Endothelial cell (in vitro differentiated cells): ENCODE results near the gene HAGH. TPM values are rescaled to one million over a fixed set of nuclear protein-coding genes. Genes with fewer than 3 reads are reported as not detected.

ENCODE experiments used
- DNase-seq: peaks from one replicate; pipeline ENCODE4 v3.0.0; 2021; ENCODE audit warnings: low spot score
- H3K27ac Mint-ChIP-seq: one replicate; pipeline ENCODE4 v1.8.0; 2021; ENCODE audit warnings: mixed read lengths, inconsistent platforms; ENCODE audit not compliant: unreplicated experiment
- H3K27me3 Mint-ChIP-seq: one replicate; pipeline ENCODE4 v1.8.0; 2021; ENCODE audit warnings: mild to moderate bottlenecking, moderate library complexity, mixed read lengths, inconsistent platforms; ENCODE audit not compliant: unreplicated experiment
- H3K36me3 Mint-ChIP-seq: one replicate; pipeline ENCODE4 v1.8.0; 2021; ENCODE audit warnings: mild to moderate bottlenecking, low read depth, mixed read lengths, inconsistent platforms; ENCODE audit not compliant: unreplicated experiment
- H3K4me1 Mint-ChIP-seq: one replicate; pipeline ENCODE4 v1.8.0; 2021; ENCODE audit warnings: mild to moderate bottlenecking, mixed read lengths, inconsistent platforms; ENCODE audit not compliant: unreplicated experiment
- H3K4me3 Mint-ChIP-seq: one replicate; pipeline ENCODE4 v1.8.0; 2021; ENCODE audit warnings: mild to moderate bottlenecking, mixed read lengths, inconsistent platforms; ENCODE audit not compliant: unreplicated experiment
- H3K9me3 Mint-ChIP-seq: one replicate; pipeline ENCODE4 v1.8.0; 2021; ENCODE audit warnings: mixed read lengths, inconsistent platforms; ENCODE audit not compliant: unreplicated experiment
- total RNA-seq: library from RNA; stranded (reverse); fragmentation: NEBNext Ultra II Directional; extraction: Animal tissue kit (Norgen Biotek cat#: 25700); gene quantifications from one replicate; pipeline ENCODE4 v1.2.1, GENCODE V29; 2021; ENCODE audit not compliant: unreplicated experiment
- TF ChIP-seq, protein P1 (sequence below): fragments of 200-600 bp; sonication (generic); IDR thresholded peaks from one replicate; pipeline ENCODE4 v1.5.0; 2021; ENCODE audit warnings: antibody characterized with exemption; ENCODE audit not compliant: unreplicated experiment

HAGH gene
- total RNA-seq, 1 donor from 2014 or later: 44.8 TPM

DNA sequence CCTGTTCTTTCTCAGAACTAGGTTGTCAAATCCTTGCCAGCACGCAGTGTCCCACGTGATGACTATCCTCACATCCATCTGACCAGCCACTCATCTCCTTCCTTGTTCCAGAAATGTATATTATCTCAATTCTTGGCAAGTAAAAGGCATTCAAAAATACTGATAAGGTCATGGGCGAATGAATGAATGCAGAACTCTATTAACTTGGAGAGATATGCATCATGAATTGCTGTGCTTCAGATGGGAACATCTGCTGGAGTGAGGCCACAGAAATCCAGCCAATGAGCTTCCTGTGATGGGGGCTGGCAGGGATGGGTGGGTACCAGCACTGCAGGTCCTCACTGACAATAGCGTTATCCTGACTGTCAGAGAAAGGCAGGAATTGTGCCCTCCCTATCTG is 19.4 kb upstream of the HAGH start:
- Mint-ChIP-seq H3K36me3 (no peaks in the 10 kb centered on the region), H3K9me3 (no peaks in the 10 kb centered on the region)
- TF ChIP-seq, protein P1, sequence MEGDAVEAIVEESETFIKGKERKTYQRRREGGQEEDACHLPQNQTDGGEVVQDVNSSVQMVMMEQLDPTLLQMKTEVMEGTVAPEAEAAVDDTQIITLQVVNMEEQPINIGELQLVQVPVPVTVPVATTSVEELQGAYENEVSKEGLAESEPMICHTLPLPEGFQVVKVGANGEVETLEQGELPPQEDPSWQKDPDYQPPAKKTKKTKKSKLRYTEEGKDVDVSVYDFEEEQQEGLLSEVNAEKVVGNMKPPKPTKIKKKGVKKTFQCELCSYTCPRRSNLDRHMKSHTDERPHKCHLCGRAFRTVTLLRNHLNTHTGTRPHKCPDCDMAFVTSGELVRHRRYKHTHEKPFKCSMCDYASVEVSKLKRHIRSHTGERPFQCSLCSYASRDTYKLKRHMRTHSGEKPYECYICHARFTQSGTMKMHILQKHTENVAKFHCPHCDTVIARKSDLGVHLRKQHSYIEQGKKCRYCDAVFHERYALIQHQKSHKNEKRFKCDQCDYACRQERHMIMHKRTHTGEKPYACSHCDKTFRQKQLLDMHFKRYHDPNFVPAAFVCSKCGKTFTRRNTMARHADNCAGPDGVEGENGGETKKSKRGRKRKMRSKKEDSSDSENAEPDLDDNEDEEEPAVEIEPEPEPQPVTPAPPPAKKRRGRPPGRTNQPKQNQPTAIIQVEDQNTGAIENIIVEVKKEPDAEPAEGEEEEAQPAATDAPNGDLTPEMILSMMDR: no peak

DNA sequence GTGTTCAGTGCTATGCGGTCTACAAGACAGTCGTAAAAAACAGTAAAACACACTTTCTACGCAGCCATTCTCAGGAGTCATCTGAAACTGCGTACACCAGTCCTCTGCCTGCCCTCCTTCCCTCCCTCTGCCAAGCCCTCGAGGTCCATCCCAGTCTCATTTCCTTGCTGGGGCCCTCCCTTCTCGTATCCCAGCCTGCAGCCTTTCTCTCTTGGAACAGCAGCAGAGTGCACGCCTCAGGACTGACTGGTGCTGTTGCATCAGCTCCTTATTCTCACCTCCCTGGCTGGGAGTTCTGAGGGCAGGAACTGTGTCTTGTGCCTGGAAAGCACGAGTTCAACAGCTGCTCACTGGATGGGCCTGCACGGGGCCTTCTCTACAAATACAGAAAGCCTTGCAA is 12.9 kb upstream of the HAGH start:
- no peak overlapping the region for H3K27ac Mint-ChIP-seq
- no peaks in the 10 kb centered on the region for H3K9me3 Mint-ChIP-seq
- no peak for DNase-seq
- H3K36me3 Mint-ChIP-seq: no peaks in the 10 kb centered on the region
- no peaks in the 10 kb centered on the region for H3K27me3 Mint-ChIP-seq
- H3K4me3 Mint-ChIP-seq: no peak overlapping the region
- TF ChIP-seq, protein P1: no peak
- no peaks in the 10 kb centered on the region for H3K4me1 Mint-ChIP-seq

More for the DNA sequence above, 19.4 kb upstream of the HAGH start:
- no peaks in the 10 kb centered on the region for H3K27me3 Mint-ChIP-seq
- H3K4me1 Mint-ChIP-seq: no peaks in the 10 kb centered on the region
- no peak for DNase-seq
- H3K4me3 Mint-ChIP-seq: no peak overlapping the region
- H3K27ac Mint-ChIP-seq: no peak overlapping the region

DNA sequence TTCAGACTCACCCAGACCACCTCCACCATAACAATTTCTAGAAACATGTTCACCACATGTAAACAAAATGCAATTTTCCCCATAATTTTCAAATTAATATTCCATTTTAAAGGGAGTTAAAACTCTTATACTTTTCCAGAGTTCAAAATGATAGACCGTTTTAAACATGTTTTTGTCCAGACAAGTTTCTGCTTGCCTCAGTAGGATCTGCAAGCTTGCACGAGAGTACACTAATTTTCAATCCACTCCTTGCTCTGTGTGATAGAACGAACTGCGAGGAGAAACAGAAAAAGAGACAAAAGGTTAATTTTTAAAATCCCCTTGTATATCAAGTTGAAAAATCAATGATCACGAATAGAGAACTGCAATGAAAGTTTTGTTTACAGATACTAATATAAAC is 7.5 kb upstream of the HAGH start:
- Mint-ChIP-seq H3K4me1 (peaks cover 1% of the 10 kb centered on the region), H3K36me3 (peaks cover 5% of the 10 kb centered on the region), H3K27ac (no peak overlapping the region), H3K9me3 (no peaks in the 10 kb centered on the region), H3K4me3 (no peak overlapping the region), H3K27me3 (no peaks in the 10 kb centered on the region)
- TF ChIP-seq, protein P1: no peak
- DNase-seq: no peak

DNA sequence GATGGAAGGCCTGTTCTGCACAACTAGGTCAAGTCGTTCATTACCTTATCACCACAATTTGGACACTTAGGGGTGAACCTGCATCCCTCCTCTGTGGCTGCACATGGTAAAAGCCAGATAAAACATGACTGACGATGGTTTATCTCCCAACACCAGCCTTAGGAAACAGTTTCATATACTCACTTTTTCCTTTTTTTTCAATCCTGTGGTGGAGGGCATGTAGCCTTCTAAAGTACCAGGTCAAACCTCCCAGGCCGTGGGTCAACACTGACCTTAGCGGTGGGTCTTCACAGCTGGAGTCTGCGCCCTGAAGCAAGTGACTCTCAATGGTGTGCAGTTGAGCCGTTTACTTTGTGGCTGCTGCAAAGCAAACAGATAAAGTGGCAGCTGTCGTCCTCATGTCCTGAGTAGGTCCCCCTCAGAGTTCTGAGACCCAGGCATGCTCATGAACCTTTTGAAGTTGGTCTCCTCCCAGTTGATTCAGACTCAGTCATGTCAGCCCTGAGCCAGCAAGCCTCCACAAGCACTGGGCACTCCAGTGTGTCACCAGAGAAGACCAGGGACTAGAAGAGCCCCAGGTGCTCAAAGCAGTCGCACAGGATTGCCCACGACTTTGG is 6.3 kb upstream of the HAGH start:
- Mint-ChIP-seq H3K9me3 (no peaks in the 10 kb centered on the region), H3K4me3 (no peak overlapping the region)

More for the DNA sequence above, 6.3 kb upstream of the HAGH start:
- TF ChIP-seq, protein P1: no peak
- Mint-ChIP-seq H3K4me1 (peaks cover 7% of the 10 kb centered on the region), H3K36me3 (peaks cover 5% of the 10 kb centered on the region), H3K27me3 (no peaks in the 10 kb centered on the region), H3K27ac (no peak overlapping the region)
- no peak for DNase-seq
